Neural progenitor cell (in vitro differentiated cells): ENCODE results near the gene YARS2. TPM values are rescaled to one million over a fixed set of nuclear protein-coding genes. Genes with fewer than 3 reads are reported as not detected.

ENCODE experiments used
- DNase-seq: peaks from one replicate; pipeline ENCODE4 v3.0.0-alpha.2; 2016; ENCODE audit warnings: low spot score
- H2AFZ ChIP-seq: fragments of 200-600 bp; sonication (generic); replicated peaks from 2 replicates; pipeline ENCODE4 v1.6.1; 2016; ENCODE audit warnings: antibody characterized with exemption
- H3F3A ChIP-seq: fragments of 200-600 bp; sonication (generic); 2 replicates; pipeline ENCODE4 v1.6.1; 2016; ENCODE audit warnings: antibody characterized with exemption, low read depth
- H3K27ac ChIP-seq: fragments of 200-600 bp; sonication (generic); 2 replicates; pipeline ENCODE4 v1.5.1; 2016; ENCODE audit warnings: mild to moderate bottlenecking
- H3K27me3 ChIP-seq: fragments of 200-600 bp; sonication (generic); 2 replicates; pipeline ENCODE4 v1.6.1; 2016; ENCODE audit warnings: mild to moderate bottlenecking, moderate library complexity
- H3K36me3 ChIP-seq: fragments of 200-600 bp; sonication (generic); 2 replicates; pipeline ENCODE4 v1.5.1; 2016
- H3K4me1 ChIP-seq: fragments of 200-600 bp; sonication (generic); 2 replicates; pipeline ENCODE4 v1.6.1; 2016; ENCODE audit warnings: mixed run types
- H3K4me2 ChIP-seq: fragments of 200-600 bp; sonication (generic); 2 replicates; pipeline ENCODE4 v1.6.1; 2016
- H3K4me3 ChIP-seq: fragments of 200-600 bp; sonication (generic); 2 replicates; pipeline ENCODE4 v1.5.1; 2016
- H3K79me2 ChIP-seq: fragments of 200-600 bp; sonication (generic); 2 replicates; pipeline ENCODE4 v1.6.1; 2016; ENCODE audit warnings: low read depth
- H3K9ac ChIP-seq: fragments of 200-600 bp; sonication (generic); 2 replicates; pipeline ENCODE4 v1.6.1; 2016
- H3K9me3 ChIP-seq: fragments of 200-600 bp; sonication (generic); 2 replicates; pipeline ENCODE4 v1.5.1; 2016; ENCODE audit warnings: low read depth
- H4K20me1 ChIP-seq: fragments of 200-600 bp; sonication (generic); 2 replicates; pipeline ENCODE4 v1.6.1; 2016; ENCODE audit warnings: low read depth
- H3K27ac Mint-ChIP-seq: 3 replicates; pipeline ENCODE4 v1.8.0; 2021; ENCODE audit warnings: mixed read lengths
- H3K27me3 Mint-ChIP-seq: 2 replicates; pipeline ENCODE4 v1.8.0; 2022; ENCODE audit warnings: low read depth, mild to moderate bottlenecking, inconsistent platforms, moderate library complexity, mixed read lengths; ENCODE audit not compliant: insufficient read depth
- H3K36me3 Mint-ChIP-seq: 3 replicates; pipeline ENCODE4 v1.8.0; 2021; ENCODE audit warnings: mixed read lengths
- H3K4me1 Mint-ChIP-seq: 3 replicates; pipeline ENCODE4 v1.8.0; 2021; ENCODE audit warnings: mixed read lengths
- H3K4me3 Mint-ChIP-seq: 3 replicates; pipeline ENCODE4 v1.8.0; 2021; ENCODE audit warnings: mild to moderate bottlenecking, moderate library complexity, mixed read lengths
- H3K9me3 Mint-ChIP-seq: 3 replicates; pipeline ENCODE4 v1.8.0; 2020; ENCODE audit warnings: mixed read lengths
- EZH2 ChIP-seq: fragments of 200-600 bp; sonication (generic); IDR thresholded peaks from 2 replicates; pipeline ENCODE4 v1.6.1; 2017; ENCODE audit warnings: antibody characterized with exemption, mild to moderate bottlenecking, moderate library complexity
- EZH2phosphoT487 ChIP-seq: fragments of 200-600 bp; sonication (generic); IDR thresholded peaks from 2 replicates; pipeline ENCODE4 v1.6.1; 2017; ENCODE audit warnings: antibody characterized with exemption
- total RNA-seq: library from RNA; depleted of rRNA; stranded (reverse); fragments of >200 nt; gene quantifications from 2 replicates; pipeline ENCODE4 v1.2.3, GENCODE V29; 2015; ENCODE audit warnings: low replicate concordance
- TF ChIP-seq, protein P1 (sequence below): fragments of 200-600 bp; sonication (generic); IDR thresholded peaks from 2 replicates; pipeline ENCODE4 v1.5.1; 2017; ENCODE audit warnings: antibody characterized with exemption, mild to moderate bottlenecking

Gene YARS2
- total RNA-seq, 1 donor from 2014 or later: 35.3 TPM

DNA sequence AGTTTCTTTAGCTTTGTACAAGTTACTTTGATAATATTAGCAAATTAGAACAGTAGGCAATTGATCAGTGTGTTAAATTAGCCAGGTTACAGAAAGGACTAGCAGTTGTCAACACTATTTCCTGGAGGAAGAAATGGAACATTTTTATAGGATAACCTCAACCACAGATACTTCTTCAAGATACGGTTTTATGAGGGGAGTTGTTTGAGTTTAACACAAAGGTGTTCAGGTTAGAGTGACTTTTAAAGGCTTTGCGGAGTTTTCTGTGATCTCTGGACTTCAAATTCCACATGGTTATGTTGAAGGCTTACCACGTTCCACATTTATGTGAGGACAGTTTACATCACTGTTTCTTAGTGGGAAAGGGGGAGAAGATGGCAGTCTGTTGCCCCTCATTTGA, 19.3 kb downstream of the YARS2 start:
- H3K27ac Mint-ChIP-seq: no peak overlapping the region

DNA sequence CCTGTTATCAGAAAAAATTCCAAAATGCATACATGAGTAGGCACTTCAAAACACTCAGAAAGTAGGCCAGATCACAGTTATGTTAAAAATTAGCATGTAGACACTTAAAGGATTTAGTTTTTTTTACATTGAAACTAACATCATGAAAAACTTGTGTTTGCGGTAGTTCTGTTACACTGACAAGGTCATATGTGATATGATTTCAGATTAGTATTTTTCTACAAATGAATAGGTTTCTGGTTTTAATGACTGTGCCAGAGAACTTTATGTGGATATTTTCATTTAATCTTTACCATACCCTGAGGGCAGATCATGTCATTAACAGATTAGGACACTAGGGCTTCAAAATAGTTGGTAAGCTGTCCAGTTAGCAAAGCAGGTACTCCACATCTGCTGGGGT, 20.7 kb downstream of the YARS2 start:
- H3K4me3 Mint-ChIP-seq: no peak overlapping the region
- peaks cover 10% of the 10 kb centered on the region for H3F3A ChIP-seq
- no peak for DNase-seq
- H3K9me3 ChIP-seq: no peaks in the 10 kb centered on the region
- TF ChIP-seq, protein P1, sequence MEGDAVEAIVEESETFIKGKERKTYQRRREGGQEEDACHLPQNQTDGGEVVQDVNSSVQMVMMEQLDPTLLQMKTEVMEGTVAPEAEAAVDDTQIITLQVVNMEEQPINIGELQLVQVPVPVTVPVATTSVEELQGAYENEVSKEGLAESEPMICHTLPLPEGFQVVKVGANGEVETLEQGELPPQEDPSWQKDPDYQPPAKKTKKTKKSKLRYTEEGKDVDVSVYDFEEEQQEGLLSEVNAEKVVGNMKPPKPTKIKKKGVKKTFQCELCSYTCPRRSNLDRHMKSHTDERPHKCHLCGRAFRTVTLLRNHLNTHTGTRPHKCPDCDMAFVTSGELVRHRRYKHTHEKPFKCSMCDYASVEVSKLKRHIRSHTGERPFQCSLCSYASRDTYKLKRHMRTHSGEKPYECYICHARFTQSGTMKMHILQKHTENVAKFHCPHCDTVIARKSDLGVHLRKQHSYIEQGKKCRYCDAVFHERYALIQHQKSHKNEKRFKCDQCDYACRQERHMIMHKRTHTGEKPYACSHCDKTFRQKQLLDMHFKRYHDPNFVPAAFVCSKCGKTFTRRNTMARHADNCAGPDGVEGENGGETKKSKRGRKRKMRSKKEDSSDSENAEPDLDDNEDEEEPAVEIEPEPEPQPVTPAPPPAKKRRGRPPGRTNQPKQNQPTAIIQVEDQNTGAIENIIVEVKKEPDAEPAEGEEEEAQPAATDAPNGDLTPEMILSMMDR: no peak
- TF ChIP-seq EZH2phosphoT487 (no peak), EZH2 (no peak)
- H3K9me3 Mint-ChIP-seq: no peaks in the 10 kb centered on the region
- H3K4me3 ChIP-seq: no peak overlapping the region
- no peak overlapping the region for H3K9ac ChIP-seq
- no peaks in the 10 kb centered on the region for H3K4me1 Mint-ChIP-seq
- H3K27ac ChIP-seq: no peak overlapping the region
- peaks cover 10% of the 10 kb centered on the region for H3K4me1 ChIP-seq
- H3K36me3 Mint-ChIP-seq: peaks cover 10% of the 10 kb centered on the region
- no peaks in the 10 kb centered on the region for H3K27me3 ChIP-seq
- peaks cover 14% of the 10 kb centered on the region for H3K36me3 ChIP-seq
- H3K27ac Mint-ChIP-seq: no peak overlapping the region
- peaks cover 7% of the 10 kb centered on the region for H4K20me1 ChIP-seq
- no peaks in the 10 kb centered on the region for H3K27me3 Mint-ChIP-seq
- no peak overlapping the region for H2AFZ ChIP-seq
- no peaks in the 10 kb centered on the region for H3K79me2 ChIP-seq
- no peak overlapping the region for H3K4me2 ChIP-seq

More for the DNA sequence above, 19.3 kb downstream of the YARS2 start:
- Mint-ChIP-seq H3K4me3 (no peak overlapping the region), H3K36me3 (peaks cover 7% of the 10 kb centered on the region), H3K4me1 (no peaks in the 10 kb centered on the region), H3K9me3 (no peaks in the 10 kb centered on the region), H3K27me3 (no peaks in the 10 kb centered on the region)
- Histone ChIP-seq H3F3A (peaks cover 10% of the 10 kb centered on the region), H3K79me2 (no peaks in the 10 kb centered on the region), H3K9ac (no peak overlapping the region), H3K27ac (peak overlapping the region; percentile 30), H4K20me1 (peaks cover 9% of the 10 kb centered on the region), H3K4me3 (no peak overlapping the region), H3K4me2 (no peak overlapping the region), H3K4me1 (peaks cover 10% of the 10 kb centered on the region), H3K9me3 (no peaks in the 10 kb centered on the region), H3K27me3 (no peaks in the 10 kb centered on the region), H3K36me3 (peaks cover 26% of the 10 kb centered on the region), H2AFZ (no peak overlapping the region)
- no peak for DNase-seq
- TF ChIP-seq, protein P1: no peak
- TF ChIP-seq EZH2phosphoT487 (no peak), EZH2 (no peak)

DNA sequence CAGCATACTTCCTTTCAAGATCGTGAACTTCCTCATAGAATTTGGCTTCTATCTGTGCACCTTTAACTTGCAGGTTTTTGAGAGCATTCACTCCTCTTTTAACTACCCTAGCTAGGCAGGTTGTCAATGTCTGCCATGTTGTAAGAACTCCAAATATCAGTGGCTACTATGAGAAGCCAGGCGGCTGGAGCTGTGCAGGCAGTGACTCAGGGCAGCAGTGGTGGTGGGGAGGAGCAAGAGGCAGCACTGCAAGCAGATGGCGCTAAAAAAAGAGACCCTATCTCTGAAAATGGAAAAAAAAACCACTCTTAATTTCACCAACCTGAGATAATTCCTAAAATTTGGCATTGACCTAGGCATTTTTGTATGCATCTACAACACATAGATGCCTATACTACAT, 28.5 kb downstream of the YARS2 start:
- Histone ChIP-seq H3K27me3 (no peaks in the 10 kb centered on the region), H3K4me1 (no peaks in the 10 kb centered on the region), H3K4me3 (no peak overlapping the region), H2AFZ (no peak overlapping the region), H3K27ac (no peak overlapping the region), H3K9me3 (no peaks in the 10 kb centered on the region), H3K4me2 (no peak overlapping the region), H4K20me1 (no peaks in the 10 kb centered on the region), H3K36me3 (peaks cover 9% of the 10 kb centered on the region), H3F3A (peaks cover 6% of the 10 kb centered on the region), H3K79me2 (no peaks in the 10 kb centered on the region), H3K9ac (no peak overlapping the region)
- Mint-ChIP-seq H3K4me1 (no peaks in the 10 kb centered on the region), H3K27ac (no peak overlapping the region), H3K4me3 (no peak overlapping the region), H3K27me3 (no peaks in the 10 kb centered on the region), H3K9me3 (no peaks in the 10 kb centered on the region), H3K36me3 (peaks cover 31% of the 10 kb centered on the region)
- TF ChIP-seq EZH2 (no peak), EZH2phosphoT487 (no peak)
- TF ChIP-seq, protein P1: no peak
- DNase-seq: no peak
